Lower leg skin (tissue), 4 donors: Measurements from ENCODE around the gene UQCRC1. TPM values are rescaled to one million over a fixed set of nuclear protein-coding genes. Genes with fewer than 3 reads are reported as not detected.

Experiments
- DNase-seq, 2 donors: peaks; one replicate each; pipeline ENCODE4 v3.0.0-alpha.2; 2019; ENCODE audit warnings: low spot score in 2 of 2
- H3K4me3 ChIP-seq: fragments of 200-600 bp; sonication (generic); 2 replicates; pipeline ENCODE4 v1.5.1; 2017; ENCODE audit warnings: mild to moderate bottlenecking, low read depth; ENCODE audit not compliant: poor library complexity, severe bottlenecking
- POLR2A ChIP-seq, 2 donors: fragments of 450-650 bp; IDR thresholded peaks; one replicate each; pipeline ENCODE4 v1.6.1; 2016 to 2017; ENCODE audit warnings: antibody characterized with exemption in 2 of 2, mild to moderate bottlenecking in 1 of 2, moderate library complexity in 1 of 2
- WGBS, 2 donors: methylation state at CpG; one replicate each; pipeline ENCODE4 v1.1.5; 2018; 5-methylcytosine and 5-hydroxymethylcytosine counted together
- intact Hi-C: fragments of 100-400 bp; cut with DNase I; formaldehyde crosslinking; loops from one replicate; pipeline ENCODE4 v1.15.0; 2023; ENCODE audit warnings: low total_unique reads
- total RNA-seq, 4 donors: library from RNA; depleted of rRNA; stranded (reverse); fragments of >200 nt; gene quantifications; one replicate each; pipeline ENCODE4 v1.1.0, GENCODE V29; 2016
- TF ChIP-seq, protein P1 (sequence below), 3 donors: fragments of 450-650 bp; IDR thresholded peaks; one replicate each; pipeline ENCODE4 v1.5.1; 2016; ENCODE audit warnings: antibody characterized with exemption in 3 of 3, mild to moderate bottlenecking in 3 of 3, moderate library complexity in 2 of 3

Gene UQCRC1
- total RNA-seq, 4 donors from 2014 or later, result 240 to 373 (median 334) TPM

DNA sequence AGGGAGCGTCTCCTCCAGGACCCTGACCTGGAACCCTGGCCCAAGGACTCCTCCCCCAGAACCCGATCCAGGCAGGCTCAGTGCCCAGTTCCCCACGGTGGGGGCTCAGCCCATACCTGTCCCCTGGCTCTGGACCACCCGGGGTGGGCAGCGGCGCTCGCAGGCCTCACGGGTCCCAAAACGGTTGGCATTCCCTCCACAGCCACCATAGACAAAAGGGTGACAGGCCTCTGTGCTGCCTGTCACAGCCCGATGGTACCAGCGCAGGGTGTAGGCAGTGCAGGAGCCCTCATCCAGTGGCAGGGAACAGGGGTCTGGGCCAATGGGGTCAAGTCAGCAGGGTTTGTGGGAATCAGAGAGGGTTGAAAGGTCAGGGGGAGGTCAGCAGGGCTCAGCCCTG lies 44.8 kb downstream of the UQCRC1 start:
- no peak for TF ChIP-seq POLR2A (IDR thresholded peaks at IDR 0.05)
- TF ChIP-seq, protein P1, sequence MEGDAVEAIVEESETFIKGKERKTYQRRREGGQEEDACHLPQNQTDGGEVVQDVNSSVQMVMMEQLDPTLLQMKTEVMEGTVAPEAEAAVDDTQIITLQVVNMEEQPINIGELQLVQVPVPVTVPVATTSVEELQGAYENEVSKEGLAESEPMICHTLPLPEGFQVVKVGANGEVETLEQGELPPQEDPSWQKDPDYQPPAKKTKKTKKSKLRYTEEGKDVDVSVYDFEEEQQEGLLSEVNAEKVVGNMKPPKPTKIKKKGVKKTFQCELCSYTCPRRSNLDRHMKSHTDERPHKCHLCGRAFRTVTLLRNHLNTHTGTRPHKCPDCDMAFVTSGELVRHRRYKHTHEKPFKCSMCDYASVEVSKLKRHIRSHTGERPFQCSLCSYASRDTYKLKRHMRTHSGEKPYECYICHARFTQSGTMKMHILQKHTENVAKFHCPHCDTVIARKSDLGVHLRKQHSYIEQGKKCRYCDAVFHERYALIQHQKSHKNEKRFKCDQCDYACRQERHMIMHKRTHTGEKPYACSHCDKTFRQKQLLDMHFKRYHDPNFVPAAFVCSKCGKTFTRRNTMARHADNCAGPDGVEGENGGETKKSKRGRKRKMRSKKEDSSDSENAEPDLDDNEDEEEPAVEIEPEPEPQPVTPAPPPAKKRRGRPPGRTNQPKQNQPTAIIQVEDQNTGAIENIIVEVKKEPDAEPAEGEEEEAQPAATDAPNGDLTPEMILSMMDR (IDR thresholded peaks at IDR 0.05), result no peak
- intact Hi-C loops, result no loop called here
- no peak for DNase-seq
- H3K4me3 ChIP-seq, result no peak overlapping the region
- 83 to 85% methylated on average over 5 to 11 of the region's 11 CpGs for WGBS, 2 donors

DNA sequence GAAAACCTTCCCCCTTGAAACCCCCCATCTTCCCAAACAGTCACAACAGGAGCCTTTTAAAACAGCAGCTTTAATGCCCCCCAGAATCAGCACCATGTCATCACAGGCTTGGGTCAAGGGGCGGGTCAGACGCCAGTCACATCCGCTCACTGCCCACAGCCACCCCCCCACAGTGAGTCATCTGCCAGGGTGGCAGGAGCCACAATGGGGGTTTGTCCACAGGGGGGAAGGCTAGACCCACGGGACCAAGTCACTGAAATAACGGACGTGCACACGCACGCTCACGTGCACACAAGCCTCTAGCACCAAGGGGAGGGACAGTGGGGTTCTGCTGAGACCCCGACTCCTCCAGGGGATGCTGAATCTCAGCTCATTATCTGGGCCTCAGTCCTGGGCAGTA lies 45.4 kb downstream of the UQCRC1 start:
- WGBS, 2 donors, result 59 to 62% methylated on average over 10 of the region's 10 CpGs
- TF ChIP-seq POLR2A (IDR thresholded peaks at IDR 0.05), result no peak
- TF ChIP-seq, protein P1 (IDR thresholded peaks at IDR 0.05), result no peak
- intact Hi-C loops, result no loop called here
- H3K4me3 ChIP-seq, result no peak overlapping the region
- DNase-seq, result peak; percentile 42 to 92

DNA sequence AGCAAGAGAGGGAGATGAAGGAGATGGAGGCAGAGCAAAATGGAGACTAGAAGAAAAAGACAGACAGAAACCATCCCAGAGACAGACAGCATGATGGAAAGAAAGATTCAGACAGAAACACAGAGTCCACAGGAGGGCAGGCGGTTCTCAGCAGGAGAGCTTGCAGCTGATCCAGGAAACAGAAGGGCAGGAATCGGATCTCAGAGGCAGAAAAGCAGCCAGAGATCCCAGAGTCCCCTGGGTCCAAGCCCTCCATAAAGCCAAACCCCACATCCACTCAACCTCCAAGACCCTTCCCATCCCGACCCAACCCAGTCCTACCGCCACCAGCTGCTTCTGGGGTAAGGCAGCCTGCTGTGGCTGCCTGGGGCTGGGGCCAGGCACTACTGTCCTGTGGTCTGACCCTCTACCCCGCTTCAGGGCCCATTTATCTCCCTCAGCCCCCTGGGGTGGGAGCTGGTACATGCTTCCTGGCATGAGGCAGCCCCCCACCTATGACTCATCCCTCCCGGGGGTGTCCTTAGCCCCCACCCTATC lies 46.0 kb downstream of the UQCRC1 start, which contains the start of gene UCN2:
TSS of gene UCN2 (minus strand) at position 400 of the 537 bp plus-strand sequence. CDS start 657 bp downstream, outside the sequence.
- intact Hi-C loops, result no loop called here
- no peak for DNase-seq
- no peak for TF ChIP-seq POLR2A (IDR thresholded peaks at IDR 0.05)
- WGBS, 2 donors, result 56 to 60% methylated on average over 6 of the region's 6 CpGs
- no peak within 1 kb of the TSS for H3K4me3 ChIP-seq

DNA sequence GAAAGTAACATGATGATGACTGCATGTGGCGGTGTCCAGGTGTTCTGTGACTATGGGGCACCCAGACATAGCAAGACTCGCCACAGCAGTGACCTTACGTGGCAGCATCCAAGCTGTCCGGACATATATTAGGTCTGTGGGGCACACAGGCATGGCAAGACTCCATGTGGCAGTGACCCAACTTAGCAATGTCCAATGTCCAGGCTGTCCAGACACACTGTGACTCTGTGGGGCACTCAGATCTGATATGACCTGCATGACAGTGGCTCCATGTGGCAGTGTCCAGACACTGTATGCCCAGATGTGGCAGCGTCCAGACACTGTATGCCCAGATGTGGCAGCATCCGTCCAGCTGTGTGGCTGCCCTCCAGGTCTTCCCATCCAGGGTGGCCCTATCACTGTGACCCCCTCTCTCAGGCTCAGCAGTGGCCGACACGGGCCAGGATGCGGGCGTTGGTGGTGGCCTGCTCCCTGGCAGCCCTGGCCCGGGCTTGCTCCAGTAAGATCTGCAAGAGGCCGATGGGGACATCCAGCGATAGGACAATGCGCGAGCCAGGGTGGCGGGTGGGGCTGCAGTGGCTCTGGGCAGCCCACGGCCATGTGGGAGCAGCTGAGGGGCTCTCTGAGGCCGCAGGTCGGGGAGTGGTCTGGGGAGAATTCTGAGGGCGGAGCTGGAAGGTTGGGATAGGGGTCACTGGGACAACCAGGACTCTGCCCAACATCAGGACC lies 46.9 kb downstream of the UQCRC1 start:
- no peak for TF ChIP-seq POLR2A (IDR thresholded peaks at IDR 0.05)
- TF ChIP-seq, protein P1 (IDR thresholded peaks at IDR 0.05), result no peak
- intact Hi-C loops, result no loop called here
- no peak for DNase-seq
- no peak overlapping the region for H3K4me3 ChIP-seq
- WGBS, 2 donors, result 82 to 86% methylated on average over 13 to 20 of the region's 20 CpGs

DNA sequence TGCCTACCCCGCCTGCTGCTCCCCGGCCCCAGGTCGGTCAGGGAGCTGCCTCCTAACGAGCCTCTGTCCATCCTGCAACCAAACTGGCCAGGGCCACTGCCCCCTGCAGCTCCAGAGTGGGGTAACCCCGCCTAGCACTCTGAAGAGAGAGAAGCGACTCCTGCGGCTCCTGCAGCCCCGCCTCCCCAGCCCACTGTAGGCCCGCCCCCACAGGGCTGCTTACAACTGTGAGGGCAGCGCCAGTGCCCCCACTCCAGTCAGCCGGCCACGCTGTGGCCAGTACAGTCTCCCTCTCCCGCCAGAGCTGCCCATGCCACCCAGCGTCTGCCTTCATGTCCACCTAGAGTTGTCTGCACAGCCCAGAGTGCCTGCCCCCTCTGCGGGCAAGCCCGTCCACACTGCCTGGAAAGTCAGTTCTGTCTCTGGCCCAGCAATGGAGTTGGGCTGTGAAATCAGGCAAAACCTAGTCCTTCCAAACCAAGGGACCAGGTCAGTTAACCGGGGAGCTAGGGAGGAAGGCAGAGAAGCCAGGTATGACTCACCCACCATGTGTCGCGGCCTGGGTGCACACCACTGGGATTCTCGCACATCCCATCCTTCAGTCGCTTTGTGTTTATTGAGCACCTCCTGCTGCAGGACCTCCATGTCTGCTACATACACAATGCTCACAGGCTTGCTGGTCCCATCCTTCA lies 48.3 kb downstream of the UQCRC1 start:
- intact Hi-C loops, result no loop called here
- DNase-seq, result no peak
- WGBS, 2 donors, result 45 to 54% methylated on average over 17 to 19 of the region's 21 CpGs
- no peak overlapping the region for H3K4me3 ChIP-seq
- TF ChIP-seq POLR2A (IDR thresholded peaks at IDR 0.05), result no peak
- TF ChIP-seq, protein P1 (IDR thresholded peaks at IDR 0.05), result no peak

DNA sequence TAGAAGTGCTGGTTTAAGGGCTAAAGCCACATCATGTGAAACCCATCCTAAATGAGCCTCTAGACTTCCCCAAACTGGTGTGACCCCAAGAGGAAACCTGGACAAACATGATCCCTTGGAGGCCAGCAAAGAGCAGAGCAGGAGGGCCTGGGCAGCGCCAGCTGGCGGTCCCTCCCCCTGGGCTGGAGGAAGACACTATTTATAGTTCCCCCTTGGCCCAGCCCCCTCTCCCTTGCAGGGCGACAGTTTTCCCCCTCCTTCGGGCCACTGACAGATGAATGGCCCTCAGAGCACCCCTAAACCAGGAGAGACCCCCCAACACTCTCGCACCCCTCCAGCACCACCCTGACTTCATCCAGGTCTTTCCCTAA lies 48.8 kb downstream of the UQCRC1 start:
- intact Hi-C loops, result no loop called here
- TF ChIP-seq, protein P1 (IDR thresholded peaks at IDR 0.05), result no peak
- no peak for TF ChIP-seq POLR2A (IDR thresholded peaks at IDR 0.05)
- 22 to 36% methylated on average over 5 of the region's 5 CpGs for WGBS, 2 donors
- DNase-seq, result no peak
- no peak overlapping the region for H3K4me3 ChIP-seq
